Spleen (tissue), 7 donors: Measurements from ENCODE around the gene KIR2DL3.

Experiments
- CTCF ChIP-seq, 11 experiments: fragments of 200-600 bp in 7 of 11; fragments of 450-650 bp in 4 of 11; sonication (generic) in 4 of 11; IDR thresholded peaks in 8 of 11; conservative IDR thresholded peaks in 3 of 11; 1 replicate in 7 of 11; 2 replicates in 4 of 11; pipeline versions ENCODE4 v1.4.0 to v1.8.0; 2016 to 2021; ENCODE audit warnings: antibody characterized with exemption in 11 of 11, inconsistent platforms in 4 of 11, mild to moderate bottlenecking in 1 of 11
- POLR2A ChIP-seq, 3 donors: fragments of 450-650 bp; IDR thresholded peaks; one replicate each; pipeline ENCODE4 v1.5.1; 2017; ENCODE audit warnings: antibody characterized with exemption in 3 of 3, mild to moderate bottlenecking in 1 of 3
- POLR2AphosphoS5 ChIP-seq, 3 donors: sonication (generic); formaldehyde crosslinking; IDR thresholded peaks; one replicate each; pipeline ENCODE4 v1.5.1; 2017; ENCODE audit warnings: antibody characterized with exemption in 3 of 3
- donor health status: DM: no; HTN: no; CAD: no; lungs with moderate emphysema.
- donor health status: DM: no; HTN: no; CAD: no.
- donor health status: DM: no; HTN: no; CAD: no.

DNA sequence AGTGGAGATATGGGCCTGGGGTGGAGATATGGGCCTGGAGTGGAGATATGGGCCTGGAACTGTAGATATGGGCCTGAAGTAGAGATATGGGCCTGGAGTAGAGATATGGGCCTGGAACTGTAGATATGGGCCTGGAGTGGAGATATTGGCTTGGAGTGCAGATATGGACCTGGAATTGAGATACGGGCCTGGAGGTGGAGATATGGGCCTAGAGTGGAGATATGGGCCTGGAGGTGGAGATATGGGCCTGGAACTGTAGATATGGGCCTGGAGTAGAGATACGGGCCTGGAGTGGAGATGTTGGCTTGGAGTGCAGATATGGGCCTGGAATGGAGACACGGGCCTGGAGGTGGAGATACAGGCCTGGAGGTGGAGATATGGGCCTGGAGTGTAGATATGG lies 13.7 kb upstream of the KIR2DL3 start:
- TF ChIP-seq POLR2A (IDR thresholded peaks at IDR 0.05) (no peak), CTCF (IDR thresholded peaks at IDR 0.05 in 8 of 11, conservative IDR thresholded peaks at IDR 0.05 in 3 of 11) (no peak), POLR2AphosphoS5 (IDR thresholded peaks at IDR 0.05) (no peak)
